Heart left ventricle (tissue), 16 donors: Measurements from ENCODE around the gene ARMC8. TPM values are rescaled to one million over a fixed set of nuclear protein-coding genes. Genes with fewer than 3 reads are reported as not detected.

Source experiments
- ATAC-seq, 4 donors: fragments of 200-7000 bp; cut with Tn5 transposase; one replicate each; pipeline ENCODE4 v1.9.1; 2020 to 2022; ENCODE audit warnings: moderate library complexity in 4 of 4, mild to moderate bottlenecking in 3 of 4, moderate number of reproducible peaks in 1 of 4
- DNase-seq, 5 donors: peaks; one replicate each; pipeline ENCODE4 v3.0.0-alpha.2; 2020
- H3K27ac ChIP-seq, 12 donors: fragments of 200-600 bp; sonication (generic) in 4 of 12; one replicate each; pipeline versions ENCODE4 v1.5.0 to v1.8.0; 2016 to 2022; ENCODE audit warnings: mild to moderate bottlenecking in 2 of 12
- H3K27me3 ChIP-seq, 9 donors: fragments of 200-600 bp; sonication (generic) in 2 of 9; one replicate each; pipeline versions ENCODE4 v1.5.1 to v1.8.0; 2016 to 2022; ENCODE audit warnings: mild to moderate bottlenecking in 3 of 9
- H3K36me3 ChIP-seq, 9 donors: fragments of 200-600 bp; sonication (generic) in 2 of 9; one replicate each; pipeline versions ENCODE4 v1.5.0 to v1.8.0; 2018 to 2022; ENCODE audit warnings: mild to moderate bottlenecking in 2 of 9
- H3K4me1 ChIP-seq, 12 donors: fragments of 200-600 bp; sonication (generic) in 4 of 12; one replicate each; pipeline versions ENCODE4 v1.5.0 to v1.8.0; 2016 to 2022; ENCODE audit warnings: mild to moderate bottlenecking in 3 of 12
- H3K4me3 ChIP-seq, 12 donors: fragments of 200-600 bp; sonication (generic) in 4 of 12; one replicate each; pipeline versions ENCODE4 v1.5.0 to v1.8.0; 2017 to 2022; ENCODE audit warnings: mild to moderate bottlenecking in 9 of 12, moderate library complexity in 4 of 12
- H3K9me3 ChIP-seq, 12 donors: fragments of 200-600 bp; sonication (generic) in 4 of 12; one replicate each; pipeline versions ENCODE4 v1.5.0 to v1.8.0; 2016 to 2022; ENCODE audit warnings: mild to moderate bottlenecking in 1 of 12
- POLR2A ChIP-seq, 2 donors: fragments of 450-650 bp; IDR thresholded peaks; one replicate each; pipeline ENCODE4 v1.6.1; 2017; ENCODE audit warnings: antibody characterized with exemption in 2 of 2, mild to moderate bottlenecking in 2 of 2, moderate library complexity in 2 of 2
- WGBS, 4 donors: extraction: QIAGEN DNeasy Blood & Tissue Kit in 2 of 4; methylation state at CpG; one replicate each; pipeline versions ENCODE4 v1.1.5 to v1.1.7; 2013 to 2018; 5-methylcytosine and 5-hydroxymethylcytosine counted together
- intact Hi-C, 10 donors: fragments of 100-400 bp; cut with DNase I; formaldehyde crosslinking; loops; one replicate each; pipeline versions ENCODE4 v1.11.1 to v1.14.2; 2022
- polyA plus RNA-seq, 2 donors: library from polyadenylated mRNA; stranded (reverse); fragments of 200-250 nt; gene quantifications; one replicate each; pipeline ENCODE4 v1.2.3, GENCODE V29; 2013
- total RNA-seq, 9 donors: library from RNA; depleted of rRNA in 2 of 9; stranded (reverse); fragments of >200 nt in 2 of 9; fragmentation: NEBNext Ultra II Directional in 3 of 9; extraction: Animal tissue kit (Norgen Biotek cat#: 25700) in 3 of 9; gene quantifications; one replicate each; pipeline versions ENCODE4 v1.1.0 to v1.2.4, GENCODE V29; 2016 to 2023
- TF ChIP-seq, protein P1 (sequence below), 12 donors: fragments of 200-600 bp; sonication (generic) in 4 of 12; IDR thresholded peaks; one replicate each; pipeline versions ENCODE4 v1.5.0 to v1.8.0; 2018 to 2022; ENCODE audit warnings: antibody characterized with exemption in 12 of 12, mild to moderate bottlenecking in 5 of 12
- donor health status: ischemic (EF 13 %, LVEDD 7.1; RV severe dilation, severe dysfunction).
- donor health status: healthy with polysubstance abuse.
- donor health status: DM: no; HTN: yes; CAD: no.
- donor health status: DM: no; HTN: no; CAD: no.
- donor health status: ischemic (EF 25% LVEDD 6.9; RV normal size, moderate dysfunction).
- donor health status: ischemic (EF 25% LVEDD 5.7; RV mildly dilated, moderate dysfunction).
- donor health status: healthy.
- donor health status: DM: yes; HTN: yes; CAD: no.
- donor health status: ischemic (EF 35%, LVEDD 5.7; RV mildly dilated, moderate dysfunction).
- donor health status: nonischemic (EF 11% LVEDD 7.7; RV severe dilation, severe dysfunction).
- donor health status: DM: yes; HTN: yes; CAD: no.
- donor health status: PGD.
- donor health status: ischemic (EF 29% LVEDD 5.4; RV normal size, mild dysfunction).
- donor health status: nonischemic (EF 23%, LVEDD 6.1; RV moderate dilation, normal function).

ARMC8 gene
- total and polyA plus RNA-seq, 11 donors = 10.1 to 42.9 (median 33.3) TPM

- Histone ChIP-seq H3K4me1 (no peaks in the 10 kb centered on the region), H3K27me3 (no peaks in the 10 kb centered on the region), H3K4me3 (no peak overlapping the region), H3K27ac (no peak overlapping the region), H3K9me3 (no peaks in the 10 kb centered on the region), H3K36me3 (peaks cover 0 to 100% (median 96%) of the 10 kb centered on the region in 9 donors)
- no peak for DNase-seq
- WGBS, 4 donors = 90 to 97% (median 91%) methylated on average over 2 of the region's 2 CpGs
- intact Hi-C loops = no loop called here
- ATAC-seq = no peak
- TF ChIP-seq POLR2A (IDR thresholded peaks at IDR 0.05) = no peak
These were observed 102.2 kb downstream of the ARMC8 start for GRCh38 chr3:138289260-138289659.

DNA sequence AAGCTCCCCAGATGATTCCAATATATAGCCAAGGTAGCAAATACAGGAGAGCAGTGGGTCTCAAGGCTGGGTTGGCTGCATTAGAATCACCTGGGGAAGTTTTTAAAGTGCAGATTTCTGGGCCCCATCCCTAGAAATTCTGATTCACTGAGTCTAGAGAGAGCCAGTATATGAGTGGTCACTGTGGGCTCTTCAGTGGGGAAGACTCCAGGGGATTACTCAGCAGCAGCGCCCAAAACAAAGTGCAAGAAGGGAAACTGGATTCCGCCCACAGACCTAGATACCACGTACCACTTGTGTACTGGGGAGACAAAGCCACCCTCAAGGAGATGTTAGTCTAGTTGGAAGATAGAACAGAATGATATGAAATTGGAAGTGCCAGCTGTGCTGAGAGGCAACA is 102.6 kb downstream of the ARMC8 start:
- no peak for ATAC-seq
- WGBS, 4 donors = 97 to 100% (median 98%) methylated on average over 3 of the region's 3 CpGs
- no peaks in the 10 kb centered on the region for H3K4me1 ChIP-seq
- intact Hi-C loops = no loop called here
- H3K27ac ChIP-seq = no peak overlapping the region
- TF ChIP-seq, protein P1, sequence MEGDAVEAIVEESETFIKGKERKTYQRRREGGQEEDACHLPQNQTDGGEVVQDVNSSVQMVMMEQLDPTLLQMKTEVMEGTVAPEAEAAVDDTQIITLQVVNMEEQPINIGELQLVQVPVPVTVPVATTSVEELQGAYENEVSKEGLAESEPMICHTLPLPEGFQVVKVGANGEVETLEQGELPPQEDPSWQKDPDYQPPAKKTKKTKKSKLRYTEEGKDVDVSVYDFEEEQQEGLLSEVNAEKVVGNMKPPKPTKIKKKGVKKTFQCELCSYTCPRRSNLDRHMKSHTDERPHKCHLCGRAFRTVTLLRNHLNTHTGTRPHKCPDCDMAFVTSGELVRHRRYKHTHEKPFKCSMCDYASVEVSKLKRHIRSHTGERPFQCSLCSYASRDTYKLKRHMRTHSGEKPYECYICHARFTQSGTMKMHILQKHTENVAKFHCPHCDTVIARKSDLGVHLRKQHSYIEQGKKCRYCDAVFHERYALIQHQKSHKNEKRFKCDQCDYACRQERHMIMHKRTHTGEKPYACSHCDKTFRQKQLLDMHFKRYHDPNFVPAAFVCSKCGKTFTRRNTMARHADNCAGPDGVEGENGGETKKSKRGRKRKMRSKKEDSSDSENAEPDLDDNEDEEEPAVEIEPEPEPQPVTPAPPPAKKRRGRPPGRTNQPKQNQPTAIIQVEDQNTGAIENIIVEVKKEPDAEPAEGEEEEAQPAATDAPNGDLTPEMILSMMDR (IDR thresholded peaks at IDR 0.05) = no peak
- TF ChIP-seq POLR2A (IDR thresholded peaks at IDR 0.05) = no peak
- H3K36me3 ChIP-seq = peaks cover 0 to 100% (median 96%) of the 10 kb centered on the region in 9 donors
- H3K4me3 ChIP-seq = no peak overlapping the region
- no peaks in the 10 kb centered on the region for H3K9me3 ChIP-seq
- H3K27me3 ChIP-seq = no peaks in the 10 kb centered on the region
- no peak for DNase-seq

DNA sequence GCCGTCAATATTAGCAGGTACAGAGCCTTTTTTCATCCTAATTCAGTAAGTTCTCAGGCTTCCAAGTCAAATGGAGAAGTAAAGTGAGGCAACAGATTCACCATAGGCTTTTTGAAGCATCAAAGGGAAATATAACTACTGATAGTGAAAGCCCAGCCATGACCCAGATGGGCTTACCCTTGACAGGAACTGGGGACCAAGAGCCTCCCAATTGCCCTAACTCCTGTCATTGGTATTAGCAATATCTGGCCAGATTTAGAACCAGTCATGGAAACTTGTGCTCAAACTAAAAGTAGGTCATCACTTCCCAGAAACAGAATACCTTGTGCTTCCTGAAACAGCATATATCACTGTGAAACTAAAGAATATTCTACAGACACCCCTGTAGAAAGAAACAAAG is 109.5 kb downstream of the ARMC8 start:
- WGBS, 4 donors = 94 to 100% (median 97%) methylated on average over 1 of the region's 1 CpG
- no peak overlapping the region for H3K27ac ChIP-seq

DNA sequence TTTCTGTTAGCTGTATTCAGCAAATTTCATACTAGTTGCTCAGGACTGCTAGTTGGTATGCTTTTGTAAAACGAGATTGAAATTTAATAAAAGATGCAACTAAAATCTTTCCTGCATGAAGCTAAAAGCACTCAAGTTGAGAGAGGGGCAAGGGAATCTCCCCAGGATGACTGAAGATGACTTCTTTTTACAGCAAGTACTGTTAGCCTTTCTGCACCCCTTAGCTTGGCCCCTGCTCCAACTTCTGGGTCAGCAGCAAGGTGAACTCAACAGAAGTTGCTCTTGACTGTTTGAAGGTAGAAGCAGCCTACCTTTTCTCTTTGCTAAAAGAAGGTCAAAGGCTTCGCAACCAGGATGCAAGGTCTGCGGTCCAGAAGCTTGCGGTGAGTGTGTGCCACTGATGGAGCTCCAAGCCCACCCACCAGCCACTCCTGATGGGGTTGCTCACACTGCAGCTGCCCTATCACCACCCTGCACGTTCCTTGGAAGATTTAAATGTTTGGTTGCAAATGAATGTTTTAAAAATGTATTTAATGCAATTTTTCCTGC is 110.0 kb downstream of the ARMC8 start:
- 87 to 95% (median 94%) methylated on average over 5 of the region's 5 CpGs for WGBS, 4 donors
- H3K9me3 ChIP-seq = no peaks in the 10 kb centered on the region
- H3K27me3 ChIP-seq = no peaks in the 10 kb centered on the region
- H3K36me3 ChIP-seq = peaks cover 0 to 70% (median 61%) of the 10 kb centered on the region in 9 donors
- H3K4me3 ChIP-seq = no peak overlapping the region
- H3K27ac ChIP-seq = no peak overlapping the region
- no peaks in the 10 kb centered on the region for H3K4me1 ChIP-seq
- intact Hi-C loops = no loop called here
- ATAC-seq (no peak), DNase-seq (no peak)
- TF ChIP-seq, protein P1 (IDR thresholded peaks at IDR 0.05) = no peak
- no peak for TF ChIP-seq POLR2A (IDR thresholded peaks at IDR 0.05)

More for the DNA sequence above, 109.5 kb downstream of the ARMC8 start:
- Histone ChIP-seq H3K4me1 (no peaks in the 10 kb centered on the region), H3K36me3 (peaks cover 0 to 75% (median 66%) of the 10 kb centered on the region in 9 donors), H3K4me3 (no peak overlapping the region), H3K9me3 (no peaks in the 10 kb centered on the region), H3K27me3 (no peaks in the 10 kb centered on the region)
- DNase-seq = no peak
- TF ChIP-seq POLR2A (IDR thresholded peaks at IDR 0.05) = no peak
- TF ChIP-seq, protein P1 (IDR thresholded peaks at IDR 0.05) = no peak
- ATAC-seq = no peak
- intact Hi-C loops = no loop called here

DNA sequence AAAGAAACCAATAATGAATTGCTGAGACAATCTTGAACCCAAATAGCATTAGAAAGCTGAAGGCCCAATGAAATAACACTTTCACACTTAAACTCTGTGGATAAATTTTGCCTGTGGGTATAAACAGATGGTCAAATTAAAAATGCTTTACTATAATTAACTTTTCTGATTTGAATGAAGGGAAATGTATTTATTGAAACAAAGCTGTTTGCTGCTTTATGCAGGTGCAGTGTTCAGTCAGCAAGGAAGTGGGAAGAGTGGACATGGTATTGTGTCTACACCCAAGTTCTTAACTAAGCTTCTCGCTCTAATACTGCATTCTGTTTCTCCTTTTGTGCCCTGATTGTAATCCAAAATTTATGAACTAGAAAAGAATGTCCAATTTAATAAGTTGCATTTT is 110.8 kb downstream of the ARMC8 start:
- Histone ChIP-seq H3K4me3 (no peak overlapping the region), H3K27me3 (no peaks in the 10 kb centered on the region), H3K27ac (no peak overlapping the region), H3K36me3 (peaks cover 0 to 62% (median 54%) of the 10 kb centered on the region in 9 donors), H3K4me1 (no peaks in the 10 kb centered on the region), H3K9me3 (no peaks in the 10 kb centered on the region)
- ATAC-seq (no peak), DNase-seq (no peak)
- TF ChIP-seq POLR2A (IDR thresholded peaks at IDR 0.05) = no peak
- TF ChIP-seq, protein P1 (IDR thresholded peaks at IDR 0.05) = no peak
- intact Hi-C loops = no loop called here
- WGBS, 4 donors = 85 to 98% (median 96%) methylated on average over 1 of the region's 1 CpG
